HG03108 (cell line): ENCODE data around the gene PTPRM.

Experiments used
- ATAC-seq: cut with Tn5 transposase; IDR thresholded peaks from one replicate; pipeline ENCODE4 v1.9.1; 2021; ENCODE audit warnings: moderate library complexity; ENCODE audit not compliant: unreplicated experiment

Gene PTPRM

DNA sequence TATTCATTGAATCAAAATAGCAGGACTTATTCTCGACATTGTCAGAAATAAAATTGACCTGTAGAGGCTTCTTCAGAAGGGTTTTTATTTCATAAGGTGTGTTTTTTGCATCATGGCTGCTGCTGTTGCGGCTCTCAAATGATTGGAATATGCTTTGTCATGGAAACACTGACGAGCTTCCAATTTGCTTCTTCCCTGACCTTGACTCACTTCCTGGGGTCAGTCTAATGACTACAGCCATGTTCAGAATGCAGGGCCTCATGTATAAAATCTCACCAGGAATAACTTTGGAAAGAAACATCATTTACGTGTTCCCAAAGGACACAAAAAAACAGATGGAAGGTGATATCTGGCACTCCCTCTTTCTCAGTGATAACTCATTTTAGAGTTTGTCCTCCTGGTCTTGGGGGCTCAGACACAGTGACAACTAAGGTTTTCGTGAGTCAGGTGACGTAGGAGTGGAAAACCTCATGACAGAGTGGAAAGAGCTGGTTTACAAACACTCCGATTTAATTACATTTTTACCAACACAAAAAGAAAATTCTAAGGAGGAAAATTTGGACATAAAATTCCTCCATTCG, 575.1 kb downstream of the PTPRM start:
- no peak for ATAC-seq

DNA sequence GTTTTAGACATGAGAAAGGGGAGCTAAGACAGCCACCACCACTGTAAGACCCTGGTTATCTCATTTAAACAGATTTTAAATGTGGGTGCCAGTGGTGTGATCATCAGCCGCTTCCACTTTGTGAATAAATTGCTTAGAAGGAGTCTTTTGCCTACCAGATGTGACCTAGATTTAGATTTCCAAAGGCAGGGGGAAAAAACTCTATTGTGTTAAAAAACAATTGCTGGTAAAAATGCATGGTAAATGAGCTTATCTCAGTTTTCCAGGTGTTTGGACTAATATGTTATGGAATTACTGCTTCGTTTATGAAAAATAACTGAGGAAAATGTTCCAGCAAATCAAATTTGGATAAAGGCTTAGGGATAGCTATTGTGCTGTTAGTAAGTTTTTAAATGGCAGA, 575.8 kb downstream of the PTPRM start:
- no peak for ATAC-seq

DNA sequence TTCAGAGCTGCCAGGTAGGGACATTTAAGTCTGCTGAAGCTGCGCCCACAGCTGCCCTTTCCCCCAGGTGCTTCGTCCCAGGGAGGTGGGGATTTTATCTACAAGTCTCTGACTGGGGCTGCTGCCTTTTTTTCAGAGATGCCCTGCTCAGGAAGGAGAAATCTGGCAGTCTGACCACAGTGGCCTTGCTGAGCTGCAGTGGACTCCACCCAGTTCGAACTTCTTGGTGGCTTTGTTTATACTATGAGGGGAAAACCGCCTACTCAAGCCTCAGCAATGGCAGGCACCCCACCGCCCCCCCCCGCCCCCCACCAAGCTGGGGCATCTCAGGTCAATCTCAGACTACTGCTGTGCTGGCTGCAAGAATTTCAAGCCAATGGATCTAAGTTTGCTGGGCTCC, 584.1 kb downstream of the PTPRM start:
- ATAC-seq = no peak

DNA sequence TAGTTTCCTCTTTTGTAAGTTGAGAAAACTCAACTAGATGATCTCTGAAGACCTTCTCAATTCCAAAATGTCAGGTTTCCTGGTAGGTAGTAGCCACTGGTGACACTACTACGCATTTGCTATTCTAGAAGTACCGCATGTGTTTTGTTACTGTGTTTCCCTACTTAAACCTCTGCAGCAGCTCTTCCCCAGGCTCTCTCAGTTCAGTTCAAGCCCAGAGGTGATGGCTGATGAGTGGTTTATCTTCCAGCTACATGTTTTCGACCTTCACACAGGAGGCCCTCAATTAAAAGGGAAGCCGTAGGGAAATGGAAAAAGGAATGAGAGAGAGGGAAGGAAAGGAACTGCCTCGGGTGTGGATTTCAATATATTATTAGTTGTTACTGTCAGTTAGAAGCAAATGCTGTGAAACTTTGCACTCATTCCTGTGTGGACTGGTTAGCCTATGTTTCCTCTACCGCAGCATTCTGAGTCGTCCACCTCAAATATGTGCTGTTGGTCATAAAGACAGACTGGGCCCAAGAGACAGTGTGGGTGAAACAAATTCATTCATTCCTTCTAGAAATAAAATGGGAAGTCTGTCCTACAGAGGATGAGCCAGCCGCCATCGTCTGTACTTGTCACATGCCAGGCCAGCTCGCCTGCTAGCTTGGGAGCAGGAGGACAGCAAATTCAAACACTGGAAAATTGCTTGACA, 586.9 kb downstream of the PTPRM start:
- ATAC-seq = no peak

DNA sequence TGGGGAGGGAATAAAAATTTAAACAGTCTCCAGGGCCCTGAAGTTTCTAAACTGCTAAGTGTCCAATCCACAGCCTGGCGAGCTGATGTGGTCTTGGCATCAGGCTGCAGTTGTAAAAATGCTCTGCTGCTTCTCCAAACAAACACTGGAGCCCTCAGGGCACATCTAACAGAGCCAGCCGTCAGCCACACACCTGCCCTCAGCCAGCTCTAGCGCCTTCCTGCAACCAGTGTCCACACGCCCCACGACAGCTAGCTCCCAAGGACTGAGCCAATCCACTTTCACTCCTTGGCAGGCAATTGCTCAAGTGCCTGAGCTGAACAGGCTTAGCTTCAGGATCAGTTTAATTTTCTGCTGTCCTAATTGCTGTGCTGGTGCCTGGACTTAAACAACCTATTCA, 595.7 kb downstream of the PTPRM start:
- ATAC-seq = no peak

DNA sequence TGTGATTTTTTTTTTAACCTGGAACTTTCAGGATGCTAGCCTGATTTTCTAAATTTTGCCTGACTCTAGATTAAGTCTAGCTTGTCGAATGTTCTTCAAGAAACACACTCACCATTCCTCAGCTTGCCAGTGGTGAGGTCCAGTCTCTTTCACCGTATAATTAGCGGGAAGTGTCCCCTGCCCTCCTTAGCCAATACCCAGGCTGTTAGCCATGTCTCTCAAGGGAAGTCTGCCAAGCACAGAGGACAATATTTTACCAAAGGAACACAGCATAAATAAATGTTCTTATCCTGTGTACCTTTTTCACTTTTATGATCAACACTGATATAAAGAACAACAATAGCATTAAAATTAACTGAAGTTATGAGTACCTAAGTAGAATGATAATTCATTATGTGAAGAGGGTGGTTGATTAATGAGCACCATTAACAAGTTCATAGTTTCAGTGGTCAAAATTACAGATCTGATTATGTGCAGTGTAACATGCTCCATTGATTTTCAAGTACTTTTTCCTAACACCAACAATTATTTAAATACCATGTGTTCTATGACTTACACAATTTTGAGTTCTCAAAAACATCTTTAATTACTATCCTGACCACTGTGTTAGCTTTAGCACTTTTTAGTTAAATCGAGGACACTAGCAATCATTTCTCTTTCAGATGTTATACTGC, 596.3 kb downstream of the PTPRM start:
- no peak for ATAC-seq

DNA sequence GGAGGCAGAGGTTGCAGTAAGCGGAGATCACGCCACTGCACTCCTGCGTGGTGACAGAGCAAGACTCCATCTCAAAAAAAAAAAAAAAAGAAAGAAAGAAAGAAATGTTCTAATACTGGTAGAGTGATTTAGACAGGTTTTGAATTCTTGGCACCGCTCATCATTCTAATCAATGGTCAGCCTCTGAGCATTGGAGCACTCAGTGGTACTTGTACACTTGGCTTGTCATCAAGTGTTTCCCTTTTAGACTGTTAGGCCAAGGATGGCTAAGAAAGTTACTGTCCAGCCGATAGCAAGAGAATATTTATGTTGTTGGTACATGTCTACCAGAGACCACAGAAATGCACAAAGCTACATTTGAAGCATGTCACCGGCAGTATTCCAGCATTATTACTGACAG, 598.0 kb downstream of the PTPRM start:
- no peak for ATAC-seq

DNA sequence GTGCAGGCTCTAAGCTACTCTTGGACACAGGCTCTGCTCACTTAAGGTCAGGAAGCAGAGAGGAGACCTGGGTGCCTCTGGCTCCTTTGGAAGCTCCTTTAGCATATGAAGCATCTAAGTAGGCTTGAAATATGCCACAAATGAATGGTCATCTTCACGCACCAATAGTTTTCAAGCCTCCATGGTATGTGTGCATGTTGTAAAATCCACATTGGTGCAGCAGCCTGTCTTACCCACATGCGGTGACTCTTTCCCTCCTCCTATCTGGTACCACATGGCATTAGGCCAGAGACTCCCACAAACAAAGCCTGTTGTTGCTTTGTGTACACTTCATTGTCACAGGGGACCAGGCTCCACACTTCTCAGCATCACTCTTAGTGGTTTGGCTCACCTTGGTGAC, 599.9 kb downstream of the PTPRM start:
- no peak for ATAC-seq

DNA sequence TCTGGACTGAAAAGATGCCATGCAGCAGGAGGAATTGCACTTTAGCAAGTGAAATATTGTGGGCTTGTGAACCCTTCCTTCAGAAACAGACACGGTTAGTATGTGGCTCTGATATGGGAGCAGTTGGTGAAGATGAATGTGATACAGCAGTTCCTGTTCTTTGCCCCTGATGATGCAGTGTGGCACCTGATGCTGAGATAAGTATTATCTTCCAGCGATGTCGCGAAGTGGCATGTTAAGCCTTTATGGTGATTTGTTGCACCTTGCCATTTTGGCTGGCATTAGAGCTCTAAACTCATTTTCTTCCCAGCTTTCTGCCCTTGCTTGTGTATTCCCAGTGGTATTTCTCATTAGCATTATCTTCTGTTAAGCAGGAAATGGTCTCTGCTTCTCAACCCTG, 600.6 kb downstream of the PTPRM start:
- ATAC-seq = no peak

DNA sequence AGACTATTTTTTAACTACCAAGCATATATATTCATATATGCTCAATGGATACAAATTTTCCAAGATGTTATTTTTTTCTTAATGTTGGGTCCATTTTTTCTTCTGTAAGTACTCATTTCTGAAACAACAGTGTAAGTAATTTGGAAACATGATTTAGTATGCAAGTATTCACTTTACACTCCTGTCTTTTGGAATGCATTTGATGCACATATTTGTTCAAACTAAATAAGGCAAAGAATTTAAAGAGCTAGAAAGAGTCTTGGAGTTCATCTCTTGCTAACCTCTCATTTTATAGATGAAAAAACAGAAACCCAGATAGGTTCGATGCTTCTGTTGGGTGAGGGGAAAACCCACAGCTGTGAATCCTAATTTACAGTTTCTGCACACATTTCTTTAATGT, 602.6 kb downstream of the PTPRM start:
- ATAC-seq = no peak

DNA sequence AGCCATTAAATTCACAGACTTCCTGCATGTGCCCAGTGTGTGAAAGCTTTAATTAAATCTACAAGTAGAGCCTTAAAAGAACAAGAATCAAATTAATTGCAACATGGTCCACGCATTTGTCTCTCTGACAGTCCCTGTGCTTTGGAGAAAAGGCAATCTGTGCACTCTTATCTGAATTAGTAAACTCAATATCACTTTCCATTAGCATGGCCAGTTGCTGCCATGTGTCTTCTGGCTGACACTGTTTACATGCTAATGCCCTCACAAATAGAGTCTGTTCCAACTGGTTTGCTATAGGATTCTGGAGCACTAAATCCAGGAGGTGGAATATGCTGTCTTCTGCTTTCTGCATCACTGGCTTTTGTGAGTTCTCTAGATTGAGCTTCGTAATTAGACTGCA, 607.7 kb downstream of the PTPRM start:
- ATAC-seq = no peak

DNA sequence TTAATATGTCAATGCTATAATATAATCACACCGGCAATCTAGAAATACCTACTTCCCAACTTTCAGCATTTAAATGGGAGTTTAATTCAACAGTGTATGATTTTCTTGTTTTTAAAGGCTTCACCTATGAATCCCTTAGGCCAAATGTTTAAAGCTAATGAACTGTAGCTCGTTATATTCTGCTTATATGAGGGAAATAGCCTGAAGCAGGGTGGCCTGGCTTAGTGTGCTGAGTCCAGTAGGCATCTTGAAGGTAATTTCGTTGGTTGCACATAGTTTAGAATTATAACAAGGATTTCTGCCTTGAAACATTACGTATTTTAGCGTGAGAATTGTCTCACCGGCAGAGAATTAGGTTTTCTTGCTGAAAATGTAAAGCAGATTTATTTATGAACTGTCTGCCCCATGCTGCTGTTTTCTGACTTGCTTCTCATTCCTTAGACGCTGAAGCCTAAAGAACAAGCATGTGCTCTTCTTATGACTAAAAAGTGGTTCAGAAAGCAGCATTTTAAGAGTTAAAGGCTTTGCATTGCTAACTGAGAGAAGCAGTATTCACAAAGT, 608.5 kb downstream of the PTPRM start:
- no peak for ATAC-seq

DNA sequence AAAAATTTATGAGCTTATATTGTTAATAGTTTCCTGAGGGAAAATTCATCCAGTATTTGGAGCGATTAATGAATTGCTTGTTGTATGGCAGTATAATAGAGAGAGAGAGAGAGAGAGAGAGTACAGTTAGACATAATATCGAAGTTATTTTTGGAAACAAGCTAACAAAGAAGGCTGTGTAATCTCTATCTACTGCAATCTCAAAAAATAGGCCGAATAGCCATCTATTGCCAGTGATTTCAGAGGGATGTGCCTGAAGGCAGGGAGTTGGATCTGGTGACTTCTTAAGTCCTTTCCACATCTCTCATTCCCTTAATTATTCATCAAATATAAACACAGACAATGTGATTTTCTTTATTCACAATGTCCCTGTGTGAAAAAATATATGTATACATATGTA, 609.0 kb downstream of the PTPRM start:
- ATAC-seq = no peak

DNA sequence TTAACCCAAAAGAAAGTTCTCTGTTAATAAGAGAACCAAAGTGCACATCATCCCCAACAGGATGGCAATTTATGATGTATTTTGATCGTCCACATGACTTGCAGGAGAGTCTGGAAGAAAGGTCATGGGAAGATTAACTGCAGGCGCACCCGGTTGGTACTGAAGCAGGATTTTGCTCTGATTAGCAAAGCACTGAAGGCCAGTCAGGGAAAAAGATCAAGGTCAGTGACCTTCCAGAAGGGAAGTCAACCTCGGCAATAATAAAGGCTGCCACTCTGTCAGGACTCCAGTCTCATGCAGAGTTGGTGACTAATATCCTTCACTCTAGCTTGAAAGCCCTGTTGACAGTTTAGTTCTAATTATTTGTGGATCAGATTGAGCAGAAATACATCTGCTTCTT, 609.4 kb downstream of the PTPRM start:
- ATAC-seq = no peak

DNA sequence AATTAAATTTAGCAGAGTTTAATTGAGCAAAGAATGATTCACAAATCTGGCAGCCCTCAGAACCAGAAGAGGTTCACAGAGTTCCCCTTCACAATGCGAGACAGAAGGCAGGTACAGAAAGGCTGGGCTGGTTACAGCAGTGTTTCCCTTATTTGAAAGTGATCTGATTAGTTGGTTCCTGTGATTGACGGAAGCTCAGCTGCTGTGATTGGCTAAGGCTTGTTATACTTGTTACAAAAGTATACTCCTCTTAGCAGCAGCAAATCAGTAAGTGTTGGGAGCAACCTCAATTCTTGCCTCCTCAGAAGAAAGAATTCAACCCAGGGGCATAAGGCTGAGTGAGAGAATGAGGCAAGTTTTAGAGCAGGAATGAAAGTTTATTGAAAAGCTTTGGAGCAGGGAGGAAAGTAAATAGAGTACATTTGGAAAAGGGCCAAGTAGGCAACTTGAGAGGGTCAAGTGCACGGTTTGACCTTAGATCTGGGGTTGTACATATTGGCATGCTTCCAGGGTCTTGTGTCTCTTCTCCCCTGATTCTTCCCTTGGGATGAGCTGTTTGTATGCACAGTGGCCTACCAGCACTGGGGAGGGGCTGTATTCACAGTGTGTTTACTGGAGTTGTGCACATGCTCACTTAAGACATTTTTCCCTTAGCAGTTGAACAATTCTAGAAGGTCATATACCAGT, 610.4 kb downstream of the PTPRM start:
- ATAC-seq = no peak

DNA sequence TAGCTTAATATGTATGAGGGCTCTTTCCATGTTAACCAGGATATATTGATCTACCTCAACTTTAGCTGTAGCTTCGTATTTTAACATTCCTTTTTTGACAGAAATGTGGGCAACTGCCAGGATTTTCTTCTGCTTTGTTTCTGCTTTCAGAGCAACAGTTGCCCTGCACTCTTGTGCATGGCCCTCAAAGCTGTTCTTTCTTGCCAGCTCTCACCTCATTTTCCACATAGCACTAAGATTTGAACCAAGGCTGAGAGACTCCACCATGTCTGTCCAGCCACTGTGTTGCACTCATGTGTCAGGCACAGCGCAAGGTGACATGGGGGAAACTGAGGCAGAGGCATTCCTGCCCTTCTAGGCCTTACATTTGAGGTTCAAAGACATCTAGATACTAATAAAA, 619.3 kb downstream of the PTPRM start:
- ATAC-seq = no peak

DNA sequence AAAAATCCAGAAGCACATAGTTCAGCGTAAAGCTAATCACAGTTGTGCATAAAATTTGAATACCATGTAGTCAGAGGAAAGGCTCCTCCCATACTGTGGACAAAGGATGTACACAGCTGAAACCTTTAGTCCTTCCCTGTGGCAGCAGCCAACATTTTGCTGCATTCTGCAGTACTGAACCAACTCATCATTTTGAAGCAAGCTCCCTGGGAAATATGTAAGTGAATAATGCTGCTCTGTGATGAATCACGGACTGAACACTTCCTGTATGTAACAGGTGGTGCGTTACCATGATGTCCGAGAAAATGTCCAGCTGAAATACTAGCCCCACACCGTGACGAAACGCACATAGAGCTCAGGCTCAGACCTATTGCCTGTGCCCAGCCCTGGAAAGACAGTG, 621.1 kb downstream of the PTPRM start:
- ATAC-seq = no peak

DNA sequence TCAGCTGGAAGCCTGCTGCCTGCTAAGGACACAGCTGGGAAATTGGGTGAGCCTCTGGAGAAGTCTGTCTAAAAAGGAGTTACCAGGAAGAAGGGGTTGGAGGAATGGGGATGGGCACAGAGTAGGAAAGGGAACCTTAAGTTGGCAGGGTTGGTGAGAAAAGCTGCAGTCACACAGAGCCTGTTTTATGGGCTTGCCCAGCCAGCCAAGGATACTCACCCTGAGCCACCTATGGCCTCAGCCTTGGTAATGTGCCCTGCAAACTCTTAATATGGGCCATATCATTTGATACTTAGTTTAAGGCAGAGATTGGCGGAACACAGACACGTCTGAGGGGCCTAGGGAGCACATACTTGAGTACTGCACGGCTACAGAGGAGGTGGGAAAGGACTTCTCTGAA, 623.9 kb downstream of the PTPRM start:
- ATAC-seq = no peak

DNA sequence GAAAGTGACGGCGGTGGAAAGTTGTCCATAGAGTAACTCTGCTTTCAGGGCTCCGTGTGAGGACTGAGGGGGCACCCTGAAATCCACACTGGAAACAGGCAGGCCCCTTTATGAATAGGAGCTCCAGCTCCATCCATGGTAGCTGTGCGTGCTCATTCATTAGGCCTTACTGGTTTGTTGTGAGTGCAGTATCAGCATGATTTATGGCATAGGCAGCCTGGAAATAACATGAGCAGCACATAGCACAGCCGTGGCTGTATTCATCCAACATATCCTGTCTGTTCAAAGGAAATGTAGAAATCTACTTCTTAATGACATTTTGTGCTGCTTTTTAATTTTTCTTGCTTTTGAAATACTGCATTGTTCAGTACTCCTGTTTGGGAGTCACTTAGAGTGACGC, 627.3 kb downstream of the PTPRM start:
- ATAC-seq = no peak

DNA sequence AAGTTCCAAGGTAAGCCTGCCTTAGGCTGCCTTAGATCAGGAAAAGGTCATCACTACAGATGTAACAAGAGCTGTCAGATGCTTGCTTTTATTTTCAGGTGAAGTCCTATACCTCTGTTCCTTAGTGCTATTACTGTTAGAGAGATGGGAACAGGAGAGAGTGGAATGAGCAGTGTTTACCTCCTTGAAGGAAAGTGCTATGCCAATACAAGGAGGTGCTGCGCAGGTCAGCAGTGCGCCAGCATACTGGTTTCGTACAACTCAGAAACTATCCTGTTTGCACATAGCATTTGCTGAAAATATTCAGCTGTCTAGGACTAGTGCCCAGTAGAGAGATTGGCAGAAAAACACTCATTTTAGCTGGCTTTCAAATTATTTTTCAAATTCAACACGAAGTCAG, 629.1 kb downstream of the PTPRM start:
- ATAC-seq = no peak

DNA sequence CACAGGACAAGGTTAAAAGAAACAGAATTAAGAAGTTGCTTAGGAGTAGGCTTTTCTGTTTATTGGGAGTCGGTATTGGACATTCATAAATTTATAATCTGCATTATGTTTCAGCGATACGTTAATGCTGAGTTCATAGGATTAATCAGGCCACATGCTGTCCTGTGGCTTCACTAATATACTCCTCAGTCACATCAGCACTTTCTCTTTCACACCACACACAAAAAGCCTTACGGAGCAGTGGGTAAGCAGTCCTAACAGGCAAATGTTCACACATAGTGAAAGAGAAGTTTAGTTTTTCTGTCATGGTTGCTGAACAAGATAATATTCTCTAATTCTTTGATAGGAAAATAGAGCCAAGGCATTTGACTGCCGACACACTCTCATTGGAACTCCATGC, 630.4 kb downstream of the PTPRM start:
- no peak for ATAC-seq

DNA sequence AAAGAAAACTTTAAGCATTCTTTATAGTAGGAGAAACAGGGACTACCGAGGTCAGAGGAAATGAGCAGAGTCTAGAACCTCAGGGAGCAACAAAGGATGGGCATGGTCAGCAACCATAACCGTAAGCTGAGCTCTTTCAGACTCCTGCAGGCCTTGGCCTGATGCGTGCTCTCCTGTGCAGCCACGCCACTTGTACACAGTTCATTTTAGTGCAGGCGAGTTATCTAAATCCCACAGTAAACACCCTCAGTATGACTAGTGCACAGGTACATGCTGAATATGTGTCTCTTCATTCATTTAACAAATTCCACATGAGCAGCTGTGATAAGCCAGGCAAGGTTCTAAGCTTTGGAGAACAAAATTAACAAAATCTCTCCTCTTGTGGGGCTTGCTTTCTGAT, 640.9 kb downstream of the PTPRM start:
- no peak for ATAC-seq
